GM19025 (cell line): ENCODE measurements around the gene PDGFB.

ENCODE experiments used
- ATAC-seq: cut with Tn5 transposase; IDR thresholded peaks from one replicate; pipeline ENCODE4 v1.9.1; 2021; ENCODE audit warnings: mild to moderate bottlenecking, low read depth, moderate library complexity; ENCODE audit not compliant: unreplicated experiment

The PDGFB gene

GRCh38 chr22:39214006-39214382 is 30.8 kb downstream of the PDGFB start:
- ATAC-seq, result no peak

GRCh38 chr22:39212721-39213376 is 31.9 kb downstream of the PDGFB start:
- ATAC-seq, result no peak

DNA sequence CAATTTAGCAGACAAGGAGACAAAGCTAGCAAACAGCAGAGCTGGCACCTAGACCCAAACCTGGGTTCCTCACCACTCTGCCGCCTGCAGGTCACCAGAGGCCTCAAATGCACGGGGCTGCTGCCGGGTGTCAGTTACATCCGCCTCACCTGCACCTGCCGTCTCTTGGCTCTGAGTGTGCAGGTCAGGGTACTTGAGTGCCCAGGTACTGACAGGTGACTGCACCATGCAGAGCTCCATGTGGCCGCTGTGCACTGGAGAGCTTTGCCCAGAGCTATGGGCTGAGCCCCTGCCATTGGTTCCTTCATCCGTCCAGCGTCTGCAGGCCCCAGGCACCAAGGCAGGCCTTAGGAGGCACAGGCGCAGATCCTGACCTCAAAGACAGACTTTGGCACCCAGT is 35.0 kb downstream of the PDGFB start:
- no peak for ATAC-seq

- ATAC-seq, result no peak
Measured at GRCh38 chr22:39208013-39208680, 36.6 kb downstream of the PDGFB start.

DNA sequence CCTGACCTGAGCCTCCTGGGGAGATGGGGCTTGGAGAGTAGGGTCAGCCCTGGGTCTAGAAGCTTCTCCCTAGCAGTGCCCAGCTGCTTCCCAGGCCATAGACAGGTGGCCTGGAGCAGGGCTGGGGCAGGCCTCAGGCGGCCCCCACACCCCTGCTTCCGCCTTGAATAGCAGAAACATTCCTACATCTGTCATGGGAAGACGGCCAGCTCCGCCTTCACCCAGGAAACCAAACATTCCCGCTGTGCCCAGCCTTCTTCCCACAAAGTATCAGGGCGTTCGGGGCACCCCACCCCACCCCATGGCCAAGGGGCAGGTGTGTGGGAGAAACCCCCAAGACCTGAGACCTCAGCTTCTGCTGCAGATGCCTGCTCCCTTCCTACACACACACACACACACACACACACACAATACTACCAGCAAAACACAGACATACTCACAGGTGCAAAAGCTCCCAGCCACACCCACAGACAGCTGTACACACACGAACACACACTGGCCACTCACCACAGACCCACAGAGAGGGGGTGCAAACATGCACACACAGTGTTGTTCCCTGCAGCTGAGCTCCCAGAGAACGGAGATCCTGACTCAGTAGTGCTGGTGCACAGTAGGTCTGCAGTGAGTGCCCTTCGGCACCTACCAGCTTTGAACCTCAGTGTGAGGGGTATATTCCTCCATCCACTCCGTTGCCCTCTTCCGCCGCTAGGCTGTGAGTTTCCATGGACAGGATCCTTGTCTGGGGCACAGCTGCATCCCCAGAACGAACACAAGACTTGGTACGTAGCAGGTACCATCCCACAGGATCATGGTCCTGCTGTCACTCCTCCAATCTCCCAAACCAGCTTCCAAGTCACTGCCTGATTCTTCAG is 37.4 kb downstream of the PDGFB start:
- no peak for ATAC-seq

DNA sequence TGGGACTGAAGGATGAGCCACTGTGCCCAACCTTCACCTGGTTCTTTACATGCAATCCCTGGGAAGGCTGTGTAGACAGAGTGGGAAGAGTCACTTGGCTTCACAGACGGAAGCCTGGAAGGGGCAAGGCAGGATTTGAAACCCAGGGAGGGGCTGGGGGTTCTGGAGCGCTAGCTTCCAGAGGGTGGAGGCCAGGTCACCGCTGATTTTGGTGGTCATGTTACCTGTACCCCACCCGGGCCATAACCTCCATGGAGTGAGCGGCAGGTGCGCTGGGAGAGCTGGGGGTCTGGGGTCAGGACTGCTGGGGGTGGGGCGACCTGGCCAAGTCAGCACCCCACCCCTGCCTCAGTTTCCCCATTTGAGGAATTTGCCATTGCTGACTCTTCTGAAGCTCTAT is 38.3 kb downstream of the PDGFB start:
- ATAC-seq, result no peak

DNA sequence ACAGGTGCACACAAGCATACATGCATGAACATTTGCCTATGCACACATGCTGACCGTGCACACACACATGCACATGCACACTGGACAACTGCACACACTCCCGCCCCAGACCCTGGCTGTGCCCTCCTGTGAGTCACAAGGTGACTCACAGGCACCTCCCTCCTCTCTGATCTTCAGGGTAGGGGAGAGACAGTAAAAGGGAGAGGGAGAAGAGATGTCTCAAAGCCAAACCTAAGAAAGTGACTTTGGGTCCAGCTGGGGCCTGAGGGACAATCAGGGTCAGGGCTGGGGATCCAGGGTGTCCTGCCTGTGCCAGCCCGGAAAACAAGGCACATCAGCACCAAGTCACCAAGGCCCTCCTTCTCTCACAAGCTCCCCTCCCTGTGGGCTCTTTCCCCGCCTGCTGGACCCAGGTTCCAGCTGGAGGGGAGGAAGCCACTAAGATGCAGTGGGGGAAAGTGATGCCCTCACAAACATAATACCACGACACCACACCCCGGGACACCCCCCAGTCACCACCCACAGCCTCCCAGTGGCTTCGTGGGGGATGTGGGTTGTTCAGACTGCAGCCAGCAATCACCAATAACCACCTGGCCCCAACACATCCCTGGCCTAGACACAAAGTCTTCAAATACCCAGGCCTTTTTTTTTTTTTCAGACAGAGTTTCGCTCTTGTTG is 39.3 kb downstream of the PDGFB start:
- ATAC-seq, result no peak

DNA sequence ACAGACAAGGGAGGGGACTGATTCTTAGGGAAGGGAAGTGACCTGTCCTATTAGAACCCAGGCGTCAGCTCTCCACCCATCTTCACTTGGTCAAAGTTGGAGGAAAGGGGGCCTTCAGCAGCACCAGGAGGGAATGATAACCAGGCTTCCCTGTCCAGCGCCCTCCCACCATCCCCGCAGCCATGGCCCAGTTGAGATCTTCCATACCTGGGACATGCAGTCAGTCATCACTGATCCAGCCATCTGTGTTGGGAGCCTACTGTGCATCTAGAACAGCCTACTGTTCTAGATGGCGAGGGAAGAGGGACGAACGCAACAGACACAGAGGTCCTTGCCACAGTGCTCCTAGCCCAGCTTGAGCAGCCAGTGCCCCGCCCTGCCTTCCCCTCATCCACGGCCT is 40.6 kb downstream of the PDGFB start:
- no peak for ATAC-seq

GRCh38 chr22:39197578-39197977 is 47.2 kb downstream of the PDGFB start:
- ATAC-seq, result no peak

GRCh38 chr22:39194098-39194497 is 50.7 kb downstream of the PDGFB start:
- no peak for ATAC-seq

- ATAC-seq, result no peak
Measured at GRCh38 chr22:39188809-39189208, 56.0 kb downstream of the PDGFB start.

GRCh38 chr22:39185601-39186012 is 59.2 kb downstream of the PDGFB start:
- no peak for ATAC-seq

DNA sequence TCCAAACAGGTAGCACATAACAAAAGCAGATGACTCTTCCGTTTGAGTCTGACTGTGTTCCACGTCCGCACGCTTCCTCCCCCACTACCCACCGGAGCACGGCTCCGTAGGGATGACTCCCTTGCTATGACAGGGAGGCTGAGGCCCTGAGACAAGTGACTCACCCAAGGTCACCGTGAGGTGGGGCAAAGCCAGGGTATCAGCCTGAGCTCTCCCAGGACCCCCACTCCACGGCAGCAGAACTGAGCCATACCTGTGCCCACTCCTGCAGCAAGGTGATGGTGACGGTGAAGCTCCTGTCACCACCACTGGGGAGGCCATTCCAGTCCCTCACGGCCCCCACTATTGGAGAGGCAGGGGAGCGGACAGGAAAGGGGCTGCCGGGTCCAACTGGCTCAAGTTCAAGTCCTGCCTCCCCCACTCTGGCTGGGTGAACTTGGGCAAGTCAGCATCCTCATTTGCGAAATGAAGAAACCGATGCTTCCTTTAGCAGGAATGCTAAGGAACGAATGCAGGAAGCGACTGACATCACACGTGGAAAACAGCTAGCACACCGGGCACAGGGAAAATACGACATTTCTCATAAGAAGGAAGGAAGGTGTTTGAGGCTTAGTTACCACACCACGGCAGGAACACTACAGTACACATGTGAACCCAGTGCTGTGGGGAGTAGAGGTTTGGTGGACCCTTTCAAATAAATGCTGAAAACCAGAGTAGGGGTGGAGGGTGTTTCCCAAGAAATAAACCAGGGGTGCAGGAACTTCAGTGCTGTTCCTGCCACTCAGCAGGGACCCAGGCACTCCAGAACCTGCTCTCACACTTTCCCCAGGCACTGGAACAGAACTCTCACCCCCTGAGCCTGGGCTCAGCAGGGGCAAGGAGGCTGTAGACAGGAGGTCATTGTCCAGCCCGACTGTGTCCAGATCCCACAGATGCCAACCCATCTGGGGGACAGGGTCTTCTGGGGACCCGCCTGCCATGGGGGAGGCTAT is 59.9 kb downstream of the PDGFB start:
- ATAC-seq, result no peak

GRCh38 chr22:39183991-39184585 is 60.7 kb downstream of the PDGFB start:
- no peak for ATAC-seq

DNA sequence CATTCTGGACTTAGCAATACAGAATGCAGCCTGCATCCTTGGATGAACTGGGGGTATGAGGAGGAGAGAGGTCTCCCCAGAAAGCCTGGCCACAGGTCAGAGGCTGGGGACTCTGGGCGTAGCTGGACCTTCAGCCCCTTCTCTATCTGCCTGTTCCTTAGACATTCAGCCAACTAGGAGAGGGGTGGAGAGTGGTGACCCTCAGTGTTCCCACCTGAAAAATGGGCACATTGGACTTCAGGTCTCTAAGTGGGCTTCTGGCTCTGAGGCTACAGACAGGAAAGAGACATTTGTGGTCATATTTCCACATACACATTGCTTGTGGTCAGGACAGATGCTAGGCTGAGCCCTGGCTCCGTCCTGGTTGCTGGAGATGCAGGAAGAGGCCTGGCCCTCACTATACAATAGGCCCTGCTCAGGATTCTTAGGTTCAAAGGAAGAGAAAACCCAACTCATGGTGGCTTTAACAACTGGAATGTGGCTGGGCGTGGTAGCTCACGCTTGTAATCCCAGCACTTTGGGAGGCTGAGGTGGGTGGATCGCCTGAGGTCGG is 62.2 kb downstream of the PDGFB start:
- no peak for ATAC-seq

GRCh38 chr22:39181778-39182177 is 63.0 kb downstream of the PDGFB start:
- no peak for ATAC-seq

- no peak for ATAC-seq
Measured at GRCh38 chr22:39181356-39181755, 63.4 kb downstream of the PDGFB start.

DNA sequence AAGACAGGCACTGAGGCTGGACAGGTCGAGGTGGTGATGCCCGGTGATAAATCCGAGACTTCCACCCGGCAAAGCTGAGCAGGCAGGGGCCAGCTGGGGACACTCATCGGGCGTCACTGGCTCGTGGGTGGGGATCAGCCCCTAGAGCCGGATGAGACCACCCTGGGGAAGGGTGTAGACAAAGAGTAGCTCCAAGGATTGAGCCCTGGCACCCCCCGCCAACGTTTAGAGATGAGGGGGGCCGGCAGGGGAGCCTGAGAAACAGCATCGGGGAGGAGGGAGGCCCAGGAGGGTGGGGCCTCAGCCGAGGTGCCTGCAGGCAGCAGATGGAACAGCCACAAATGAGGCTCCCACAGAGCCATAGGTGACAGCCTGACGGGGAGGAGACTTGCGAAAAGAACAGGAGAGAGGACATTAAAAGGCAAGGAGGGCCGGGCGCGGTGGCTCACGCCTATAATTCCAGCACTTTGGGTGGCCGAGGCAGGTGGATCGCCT is 64.9 kb downstream of the PDGFB start:
- ATAC-seq, result no peak

GRCh38 chr22:39179401-39179827 is 65.4 kb downstream of the PDGFB start:
- no peak for ATAC-seq
